Measurements from ENCODE around the gene RRAS.

Gene RRAS

GRCh38 chr19:49680421-49681351, 40.7 kb upstream of the RRAS start:
- no peak overlapping the region for H3K4me3 ChIP-seq (ENCODE audit: low read depth, low read length)
- TF ChIP-seq, protein P1, sequence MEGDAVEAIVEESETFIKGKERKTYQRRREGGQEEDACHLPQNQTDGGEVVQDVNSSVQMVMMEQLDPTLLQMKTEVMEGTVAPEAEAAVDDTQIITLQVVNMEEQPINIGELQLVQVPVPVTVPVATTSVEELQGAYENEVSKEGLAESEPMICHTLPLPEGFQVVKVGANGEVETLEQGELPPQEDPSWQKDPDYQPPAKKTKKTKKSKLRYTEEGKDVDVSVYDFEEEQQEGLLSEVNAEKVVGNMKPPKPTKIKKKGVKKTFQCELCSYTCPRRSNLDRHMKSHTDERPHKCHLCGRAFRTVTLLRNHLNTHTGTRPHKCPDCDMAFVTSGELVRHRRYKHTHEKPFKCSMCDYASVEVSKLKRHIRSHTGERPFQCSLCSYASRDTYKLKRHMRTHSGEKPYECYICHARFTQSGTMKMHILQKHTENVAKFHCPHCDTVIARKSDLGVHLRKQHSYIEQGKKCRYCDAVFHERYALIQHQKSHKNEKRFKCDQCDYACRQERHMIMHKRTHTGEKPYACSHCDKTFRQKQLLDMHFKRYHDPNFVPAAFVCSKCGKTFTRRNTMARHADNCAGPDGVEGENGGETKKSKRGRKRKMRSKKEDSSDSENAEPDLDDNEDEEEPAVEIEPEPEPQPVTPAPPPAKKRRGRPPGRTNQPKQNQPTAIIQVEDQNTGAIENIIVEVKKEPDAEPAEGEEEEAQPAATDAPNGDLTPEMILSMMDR (IDR thresholded peaks at IDR 0.05; ENCODE audit: low read depth, low read length), result peak; percentile 99

DNA sequence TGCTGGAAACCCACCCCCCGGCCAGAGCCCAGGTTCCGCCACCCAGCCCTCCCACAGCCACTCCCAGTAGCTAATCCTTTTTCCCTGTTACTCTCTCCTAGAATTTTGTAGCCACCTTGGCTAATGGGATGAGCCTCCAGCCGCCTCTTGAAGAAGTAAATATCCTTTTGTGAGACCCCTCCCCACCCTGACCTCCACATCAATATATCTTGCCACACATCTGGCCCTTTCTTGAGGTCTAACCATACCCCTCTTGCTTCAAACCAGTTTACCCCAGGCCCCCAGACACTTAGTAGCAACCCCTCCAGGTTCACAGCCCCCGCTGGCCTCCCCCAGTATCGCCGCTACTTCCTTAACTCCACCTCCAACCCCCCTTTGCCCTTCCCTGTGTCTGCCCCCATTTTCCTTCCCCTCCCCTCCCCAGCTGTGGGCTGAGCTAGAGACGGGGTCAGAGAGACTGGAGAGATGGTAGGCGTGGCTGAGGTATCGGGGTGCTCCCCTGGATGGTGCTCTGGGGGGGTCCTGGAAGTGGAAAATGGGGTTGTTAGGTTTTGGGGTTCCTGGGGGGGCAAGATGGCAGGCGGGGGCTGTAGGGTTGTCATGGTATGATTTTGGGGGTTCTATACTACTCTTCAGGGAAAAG, 39.9 kb upstream of the RRAS start:
- TF ChIP-seq, protein P1 (IDR thresholded peaks at IDR 0.05; ENCODE audit: low read depth, low read length), result no peak
- no peak overlapping the region for H3K4me3 ChIP-seq (ENCODE audit: low read depth, low read length)

DNA sequence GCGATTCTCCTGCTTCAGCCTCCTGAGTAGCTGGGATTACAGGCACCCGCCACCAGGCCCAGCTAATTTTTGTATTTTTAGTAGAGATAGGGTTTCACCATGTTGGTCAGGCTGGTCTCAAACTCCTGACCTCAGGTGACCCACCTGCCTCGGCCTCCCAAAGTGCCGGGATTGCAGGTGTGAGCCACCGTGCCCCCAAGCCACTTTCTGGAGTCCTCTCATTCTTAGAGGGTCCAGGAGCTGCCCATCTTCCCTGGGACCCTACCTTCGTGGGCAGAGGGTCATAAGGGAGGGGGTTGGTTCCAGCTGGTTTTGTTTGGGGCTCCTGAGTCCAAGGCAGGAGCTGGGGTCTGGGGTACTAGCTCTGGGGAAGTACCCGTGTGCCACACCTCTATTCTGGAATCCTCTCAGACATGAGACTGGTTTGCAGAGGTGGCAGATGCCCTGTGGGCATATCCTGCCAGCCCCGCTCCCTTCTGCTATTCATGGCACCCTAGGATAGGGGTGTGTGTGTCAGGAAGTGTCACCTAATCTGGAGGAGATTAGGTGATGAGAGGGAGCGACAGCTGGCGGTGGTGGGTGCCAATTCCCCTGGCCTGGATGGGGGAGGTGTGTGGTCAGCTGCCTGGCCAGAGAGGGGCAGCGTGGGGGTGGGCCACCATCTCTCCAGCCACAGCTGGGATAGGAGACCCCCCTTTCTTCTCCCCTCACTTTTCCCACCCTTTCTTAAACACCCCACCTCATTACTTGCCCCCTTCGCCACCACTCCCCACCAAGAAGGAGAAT, 39.2 kb upstream of the RRAS start:
- no peak overlapping the region for H3K4me3 ChIP-seq (ENCODE audit: low read depth, low read length)
- TF ChIP-seq, protein P1 (IDR thresholded peaks at IDR 0.05; ENCODE audit: low read depth, low read length), result no peak

- H3K4me3 ChIP-seq (ENCODE audit: low read depth, low read length), result peak overlapping the region; percentile 100
- TF ChIP-seq, protein P1 (IDR thresholded peaks at IDR 0.05; ENCODE audit: low read depth, low read length), result peak; percentile 61
These were observed 38.1 kb upstream of the RRAS start for GRCh38 chr19:49677901-49678674.

DNA sequence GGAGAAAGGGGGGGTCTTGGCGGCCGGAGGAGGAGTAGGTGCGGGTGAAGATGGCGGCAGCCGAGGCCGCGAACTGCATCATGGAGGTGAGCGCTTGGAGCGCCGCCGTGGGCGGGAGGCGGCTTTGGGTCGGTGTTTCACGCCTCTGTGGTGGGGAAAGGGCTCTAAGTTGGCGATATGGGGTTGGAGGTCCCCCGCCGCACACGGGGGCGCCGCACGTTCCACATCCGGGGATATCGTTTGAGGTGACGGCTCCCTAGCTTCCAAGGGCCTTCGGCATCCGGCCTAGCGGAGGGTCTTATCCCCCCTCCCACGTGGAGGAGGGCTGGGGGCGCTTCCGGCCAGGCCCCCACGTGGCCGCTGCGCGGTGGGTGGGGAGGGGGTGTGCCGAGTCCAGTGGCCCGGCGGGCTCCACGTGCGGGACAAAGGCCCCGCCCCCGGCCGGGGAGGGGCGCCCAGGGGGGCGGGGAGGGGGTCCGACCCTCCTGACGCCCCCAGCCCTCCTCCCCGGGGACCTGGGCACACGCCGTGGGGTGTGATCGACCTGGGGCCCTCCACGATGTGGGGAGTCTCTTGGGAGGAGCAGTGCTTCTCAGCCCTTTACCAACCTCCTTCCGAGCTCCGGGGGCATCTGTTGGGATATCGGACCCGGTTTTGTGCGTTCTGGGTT, 37.4 kb upstream of the RRAS start, which contains the start of gene PRMT1:
Gene PRMT1 (plus strand): TSS at position 41 of the 670 bp plus-strand sequence. CDS start 10 bp downstream, at position 51.
- H3K4me3 ChIP-seq (ENCODE audit: low read depth, low read length), result peak within 1 kb of the TSS; percentile 100
- TF ChIP-seq, protein P1 (IDR thresholded peaks at IDR 0.05; ENCODE audit: low read depth, low read length), result no peak

DNA sequence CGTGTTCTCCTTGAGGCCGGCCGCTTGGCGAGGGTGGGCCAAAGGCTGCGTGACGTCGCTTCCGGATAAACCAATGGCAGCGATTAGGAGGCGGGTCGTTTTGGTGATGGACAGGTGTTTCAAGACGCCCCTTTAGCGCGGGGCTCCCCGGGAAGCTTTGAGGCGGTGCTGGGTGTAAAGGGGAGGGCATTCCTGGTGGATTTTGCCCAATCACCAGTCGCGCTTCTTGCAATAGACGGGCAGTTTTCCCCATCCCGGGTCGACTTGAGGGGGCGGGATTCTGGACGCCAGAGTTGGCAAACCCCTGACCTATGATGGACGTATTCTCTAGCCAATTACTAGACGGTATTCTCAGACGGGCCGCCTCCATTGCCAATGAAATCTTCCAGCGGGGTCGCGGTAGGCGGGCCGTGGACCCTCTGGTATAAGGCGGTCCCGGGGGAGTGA, 36.9 kb upstream of the RRAS start:
- TF ChIP-seq, protein P1 (IDR thresholded peaks at IDR 0.05; ENCODE audit: low read depth, low read length), result no peak
- H3K4me3 ChIP-seq (ENCODE audit: low read depth, low read length), result peak overlapping the region; percentile 100
